ENCODE results near the gene SAYSD1.

GRCh38 chr6:39088331-39088730 lies 26.7 kb downstream of the SAYSD1 start:
- TF ChIP-seq CTCF (IDR thresholded peaks at IDR 0.05), result peak in 4 of 5 experiments; percentile 18 to 31 (median 26)
- no peak for TF ChIP-seq POLR2AphosphoS5 (IDR thresholded peaks at IDR 0.05)
